ENCODE measurements around the gene LGI1.

Gene LGI1

DNA sequence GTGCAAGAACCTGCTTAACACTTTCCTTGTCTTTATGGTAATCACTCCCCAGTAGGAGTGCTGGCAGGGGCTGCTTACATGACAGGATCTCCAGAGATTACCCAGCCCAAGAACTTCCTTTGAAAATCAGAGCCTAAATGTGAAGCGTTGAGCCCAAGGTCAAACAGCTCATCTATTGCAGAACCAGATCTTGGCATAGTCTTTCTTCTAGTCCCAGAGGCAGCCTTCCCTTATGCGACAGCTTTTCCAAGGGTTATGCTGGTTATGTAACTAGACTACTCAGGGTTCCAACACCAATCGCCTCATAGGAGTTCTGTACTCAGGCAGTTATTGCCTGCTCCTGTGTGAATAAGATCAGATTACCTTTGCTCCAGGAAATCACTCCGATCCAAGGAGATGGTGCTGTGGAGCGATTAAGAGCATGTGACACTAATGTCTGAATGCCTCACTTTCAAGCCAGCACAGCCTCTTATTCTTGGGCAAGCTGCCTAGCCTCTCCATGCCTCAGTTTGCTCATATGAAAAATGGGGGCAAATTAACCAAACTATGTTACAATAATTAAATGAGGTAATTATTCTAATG, 8.4 kb upstream of the LGI1 start:
- H3K4me1 ChIP-seq (ENCODE audit: insufficient read depth, low read length, severe bottlenecking) = no peaks in the 10 kb centered on the region
- H3K79me2 ChIP-seq (ENCODE audit: insufficient read depth, low read length) = no peaks in the 10 kb centered on the region
- no peak overlapping the region for H3K4me3 ChIP-seq (ENCODE audit: low read depth, low read length, poor library complexity, severe bottlenecking)
- no peaks in the 10 kb centered on the region for H3K9me3 ChIP-seq (ENCODE audit: low read length)
- no peak overlapping the region for H2AFZ ChIP-seq (ENCODE audit: low read length)
- H3K27me3 ChIP-seq (ENCODE audit: insufficient read depth, low read length) = no peaks in the 10 kb centered on the region
- H3K4me2 ChIP-seq (ENCODE audit: low read length) = no peak overlapping the region
- no peaks in the 10 kb centered on the region for H4K20me1 ChIP-seq (ENCODE audit: insufficient read depth, low read length)
- no peaks in the 10 kb centered on the region for H3F3A ChIP-seq (ENCODE audit: insufficient read depth, low read length)
- H3K36me3 ChIP-seq (ENCODE audit: insufficient read depth, low read length) = no peaks in the 10 kb centered on the region
- no peak overlapping the region for H3K9ac ChIP-seq (ENCODE audit: low read length)
- no peaks in the 10 kb centered on the region for H3K9me2 ChIP-seq (ENCODE audit: low read depth, low read length)
- H3K27ac ChIP-seq (ENCODE audit: low read depth, low read length, poor library complexity, severe bottlenecking) = no peak overlapping the region
- no peak for TF ChIP-seq EZH2 (IDR thresholded peaks at IDR 0.05; ENCODE audit: borderline replicate concordance, low read length)
- TF ChIP-seq, protein P1, sequence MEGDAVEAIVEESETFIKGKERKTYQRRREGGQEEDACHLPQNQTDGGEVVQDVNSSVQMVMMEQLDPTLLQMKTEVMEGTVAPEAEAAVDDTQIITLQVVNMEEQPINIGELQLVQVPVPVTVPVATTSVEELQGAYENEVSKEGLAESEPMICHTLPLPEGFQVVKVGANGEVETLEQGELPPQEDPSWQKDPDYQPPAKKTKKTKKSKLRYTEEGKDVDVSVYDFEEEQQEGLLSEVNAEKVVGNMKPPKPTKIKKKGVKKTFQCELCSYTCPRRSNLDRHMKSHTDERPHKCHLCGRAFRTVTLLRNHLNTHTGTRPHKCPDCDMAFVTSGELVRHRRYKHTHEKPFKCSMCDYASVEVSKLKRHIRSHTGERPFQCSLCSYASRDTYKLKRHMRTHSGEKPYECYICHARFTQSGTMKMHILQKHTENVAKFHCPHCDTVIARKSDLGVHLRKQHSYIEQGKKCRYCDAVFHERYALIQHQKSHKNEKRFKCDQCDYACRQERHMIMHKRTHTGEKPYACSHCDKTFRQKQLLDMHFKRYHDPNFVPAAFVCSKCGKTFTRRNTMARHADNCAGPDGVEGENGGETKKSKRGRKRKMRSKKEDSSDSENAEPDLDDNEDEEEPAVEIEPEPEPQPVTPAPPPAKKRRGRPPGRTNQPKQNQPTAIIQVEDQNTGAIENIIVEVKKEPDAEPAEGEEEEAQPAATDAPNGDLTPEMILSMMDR (IDR thresholded peaks at IDR 0.05; ENCODE audit: low read length) = no peak

DNA sequence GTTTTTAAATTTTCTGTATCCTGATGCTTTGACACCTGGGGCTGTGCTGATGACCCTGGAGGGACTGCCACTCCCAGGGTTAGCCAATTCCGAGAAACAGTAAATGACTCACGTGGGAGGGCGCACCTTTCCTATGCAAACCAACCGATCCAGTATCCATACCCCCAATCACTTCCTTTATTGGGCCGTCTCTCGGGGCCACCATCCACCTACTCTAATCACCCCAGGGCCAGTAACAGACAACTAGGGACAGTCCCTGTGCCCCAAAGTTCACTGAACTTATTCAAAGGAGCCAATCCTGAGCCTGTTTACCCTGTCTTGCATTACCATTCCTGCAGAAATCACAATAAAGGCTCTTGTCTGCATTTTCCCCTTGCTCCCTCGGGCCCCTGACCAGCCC, 6.6 kb upstream of the LGI1 start:
- H3K27ac ChIP-seq (ENCODE audit: low read depth, low read length, poor library complexity, severe bottlenecking) = no peak overlapping the region
- H3K4me1 ChIP-seq (ENCODE audit: insufficient read depth, low read length, severe bottlenecking) = no peaks in the 10 kb centered on the region
- TF ChIP-seq EZH2 (IDR thresholded peaks at IDR 0.05; ENCODE audit: borderline replicate concordance, low read length) = no peak
- TF ChIP-seq, protein P1 (IDR thresholded peaks at IDR 0.05; ENCODE audit: low read length) = no peak
- H3K79me2 ChIP-seq (ENCODE audit: insufficient read depth, low read length) = no peaks in the 10 kb centered on the region
- no peak overlapping the region for H2AFZ ChIP-seq (ENCODE audit: low read length)
- H3K4me2 ChIP-seq (ENCODE audit: low read length) = no peak overlapping the region
- H3K9me3 ChIP-seq (ENCODE audit: low read length) = no peaks in the 10 kb centered on the region
- no peaks in the 10 kb centered on the region for H4K20me1 ChIP-seq (ENCODE audit: insufficient read depth, low read length)
- no peaks in the 10 kb centered on the region for H3F3A ChIP-seq (ENCODE audit: insufficient read depth, low read length)
- no peak overlapping the region for H3K4me3 ChIP-seq (ENCODE audit: low read depth, low read length, poor library complexity, severe bottlenecking)
- no peaks in the 10 kb centered on the region for H3K9me2 ChIP-seq (ENCODE audit: low read depth, low read length)
- no peaks in the 10 kb centered on the region for H3K27me3 ChIP-seq (ENCODE audit: insufficient read depth, low read length)
- no peaks in the 10 kb centered on the region for H3K36me3 ChIP-seq (ENCODE audit: insufficient read depth, low read length)
- H3K9ac ChIP-seq (ENCODE audit: low read length) = no peak overlapping the region

DNA sequence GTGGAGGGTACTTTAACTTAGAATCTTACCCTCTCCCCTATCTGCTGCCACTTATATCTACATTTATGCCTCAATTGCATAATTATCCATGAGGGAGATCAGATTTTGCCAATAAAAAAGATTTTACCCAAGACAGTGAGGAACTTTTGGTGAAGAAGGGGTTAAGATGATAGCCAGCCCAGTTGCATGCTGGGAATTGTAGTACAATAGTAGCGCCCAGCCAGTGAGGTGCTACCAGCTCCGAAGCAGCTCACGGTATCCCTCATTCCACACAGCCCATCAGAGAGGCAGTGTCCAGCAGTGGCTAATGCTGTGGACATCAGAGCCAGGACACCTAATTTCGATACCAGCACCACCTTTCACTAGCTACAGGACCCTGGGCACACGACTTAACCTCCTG, 5.9 kb upstream of the LGI1 start:
- H2AFZ ChIP-seq (ENCODE audit: low read length) = no peak overlapping the region
- H3K4me3 ChIP-seq (ENCODE audit: low read depth, low read length, poor library complexity, severe bottlenecking) = no peak overlapping the region
- H3K27me3 ChIP-seq (ENCODE audit: insufficient read depth, low read length) = no peaks in the 10 kb centered on the region
- H3K9me3 ChIP-seq (ENCODE audit: low read length) = no peaks in the 10 kb centered on the region
- H3K4me1 ChIP-seq (ENCODE audit: insufficient read depth, low read length, severe bottlenecking) = no peaks in the 10 kb centered on the region
- no peak overlapping the region for H3K27ac ChIP-seq (ENCODE audit: low read depth, low read length, poor library complexity, severe bottlenecking)
- no peaks in the 10 kb centered on the region for H3K9me2 ChIP-seq (ENCODE audit: low read depth, low read length)
- no peak for TF ChIP-seq EZH2 (IDR thresholded peaks at IDR 0.05; ENCODE audit: borderline replicate concordance, low read length)
- TF ChIP-seq, protein P1 (IDR thresholded peaks at IDR 0.05; ENCODE audit: low read length) = no peak
- no peaks in the 10 kb centered on the region for H3K79me2 ChIP-seq (ENCODE audit: insufficient read depth, low read length)
- peak overlapping the region; percentile 42 for H3K4me2 ChIP-seq (ENCODE audit: low read length)
- no peak overlapping the region for H3K9ac ChIP-seq (ENCODE audit: low read length)
- no peaks in the 10 kb centered on the region for H3K36me3 ChIP-seq (ENCODE audit: insufficient read depth, low read length)
- no peaks in the 10 kb centered on the region for H4K20me1 ChIP-seq (ENCODE audit: insufficient read depth, low read length)
- no peaks in the 10 kb centered on the region for H3F3A ChIP-seq (ENCODE audit: insufficient read depth, low read length)
